HG03108 (cell line): ENCODE results near the gene CNTFR.

Experiments used
- ATAC-seq: cut with Tn5 transposase; IDR thresholded peaks from one replicate; pipeline ENCODE4 v1.9.1; 2021; ENCODE audit warnings: moderate library complexity; ENCODE audit not compliant: unreplicated experiment

The CNTFR gene

GRCh38 chr9:34572628-34573027 lies 16.9 kb downstream of the CNTFR start:
- no peak for ATAC-seq

DNA sequence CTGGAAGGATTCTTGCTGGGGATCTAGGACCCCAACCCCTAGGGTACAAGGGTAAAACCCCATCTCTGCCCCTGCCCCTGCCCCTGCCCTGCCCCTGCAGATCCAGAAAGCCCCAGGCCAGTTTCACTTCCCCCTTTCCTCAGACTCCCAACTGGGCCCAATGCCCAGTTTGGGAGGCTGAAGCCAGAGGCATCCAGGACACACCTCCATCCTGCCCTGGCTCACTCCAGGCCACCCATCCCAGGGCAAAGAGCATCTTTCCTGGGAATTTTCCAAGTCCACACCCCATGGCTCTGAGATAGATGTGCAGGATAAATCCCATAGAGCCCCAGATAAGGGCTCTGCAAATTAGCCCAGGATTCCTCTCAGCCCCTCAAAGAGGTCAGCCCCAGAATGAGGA lies 17.4 kb downstream of the CNTFR start:
- no peak for ATAC-seq

GRCh38 chr9:34571481-34571810 lies 18.1 kb downstream of the CNTFR start:
- no peak for ATAC-seq

DNA sequence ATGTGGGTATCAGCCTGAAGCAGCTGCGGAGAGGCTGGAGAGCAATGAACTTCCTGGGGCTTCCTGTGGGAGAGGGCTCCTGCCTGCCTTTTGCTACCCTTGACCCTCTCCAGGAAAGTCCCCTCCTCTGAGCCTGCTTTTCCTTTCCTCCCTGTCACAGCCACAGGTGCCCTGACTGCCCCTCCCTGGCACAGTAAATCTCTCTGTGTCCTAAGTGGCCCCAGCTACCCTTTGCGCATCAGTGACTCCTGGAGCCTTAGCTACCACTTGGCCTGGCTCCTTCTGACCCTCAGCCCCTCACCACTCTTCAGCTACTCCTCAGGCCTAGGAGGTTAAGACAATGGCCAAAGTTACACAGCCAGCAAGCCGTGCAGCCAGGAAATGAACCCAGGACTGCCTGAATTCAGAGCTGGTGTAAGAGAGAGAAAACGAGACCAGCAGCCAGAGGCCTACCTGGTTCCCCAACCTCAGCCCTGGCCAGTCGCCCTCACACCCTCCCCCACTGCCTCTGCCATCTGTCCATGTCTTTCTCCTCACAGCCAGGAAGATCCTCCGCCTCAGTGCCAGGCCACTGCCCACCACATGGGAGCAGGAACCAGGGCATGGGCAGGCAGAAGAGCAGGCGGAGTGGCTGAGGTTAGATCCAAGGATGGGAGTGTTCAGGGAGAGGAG lies 18.6 kb downstream of the CNTFR start:
- no peak for ATAC-seq

DNA sequence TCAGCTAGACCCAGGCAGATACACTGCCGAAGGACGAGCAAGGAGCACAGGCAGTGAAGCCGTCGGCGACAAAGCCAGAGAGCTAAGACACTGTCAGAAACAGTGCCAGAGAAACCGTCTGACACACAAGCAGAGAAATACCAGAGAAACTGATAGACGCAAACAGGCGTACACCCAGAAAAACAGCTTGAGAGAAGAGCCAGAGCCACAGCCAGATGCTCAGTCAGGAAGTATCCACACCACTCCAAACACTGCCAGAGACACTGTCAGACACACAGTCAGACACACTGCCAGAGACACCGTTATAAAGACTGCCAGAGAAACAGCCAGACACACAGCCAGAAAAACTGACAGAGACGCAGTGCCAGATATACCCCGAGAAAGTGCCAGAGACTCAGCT lies 19.1 kb downstream of the CNTFR start:
- ATAC-seq, result no peak

DNA sequence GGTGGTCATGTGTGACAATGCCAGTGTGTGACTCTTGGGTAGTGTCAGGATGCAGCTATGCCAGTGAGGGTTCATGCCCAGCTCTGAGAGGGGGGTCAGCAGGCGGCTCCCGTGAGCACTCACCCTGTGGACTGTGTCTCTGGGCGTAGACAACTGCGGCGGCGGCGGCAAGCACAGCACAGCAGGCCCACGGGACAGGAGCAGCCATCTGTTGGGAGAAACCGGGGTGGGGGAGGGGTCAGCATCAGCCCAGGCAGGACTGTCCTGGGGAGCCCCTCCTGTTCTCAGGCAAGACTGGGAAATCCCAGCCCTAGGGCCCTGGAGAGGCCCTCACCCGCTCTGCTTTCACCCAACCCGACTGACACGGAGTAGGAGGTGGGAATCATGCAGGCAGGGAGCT lies 20.8 kb downstream of the CNTFR start:
- ATAC-seq, result no peak

DNA sequence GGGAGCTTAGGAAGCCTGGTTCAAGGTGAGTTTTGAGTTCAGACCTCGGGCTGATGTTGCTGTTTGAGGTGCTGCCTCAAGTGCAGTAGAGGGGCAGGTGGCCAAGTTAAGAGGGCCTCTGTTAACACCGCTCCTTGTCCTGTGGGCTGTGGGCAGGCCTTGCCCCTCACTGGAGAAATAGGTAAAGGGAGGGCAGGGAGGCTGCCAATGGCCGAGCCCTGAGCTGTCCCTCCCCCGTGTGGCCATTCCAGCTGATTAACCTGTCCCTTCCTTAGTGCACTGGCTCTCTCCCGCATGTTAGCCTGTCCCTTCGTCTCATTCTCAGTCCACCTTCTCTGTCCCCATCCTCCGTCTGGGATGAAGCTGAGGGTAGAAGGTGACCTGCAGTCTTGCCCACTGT lies 21.4 kb downstream of the CNTFR start:
- no peak for ATAC-seq

GRCh38 chr9:34566972-34567371 lies 22.6 kb downstream of the CNTFR start:
- ATAC-seq, result no peak

DNA sequence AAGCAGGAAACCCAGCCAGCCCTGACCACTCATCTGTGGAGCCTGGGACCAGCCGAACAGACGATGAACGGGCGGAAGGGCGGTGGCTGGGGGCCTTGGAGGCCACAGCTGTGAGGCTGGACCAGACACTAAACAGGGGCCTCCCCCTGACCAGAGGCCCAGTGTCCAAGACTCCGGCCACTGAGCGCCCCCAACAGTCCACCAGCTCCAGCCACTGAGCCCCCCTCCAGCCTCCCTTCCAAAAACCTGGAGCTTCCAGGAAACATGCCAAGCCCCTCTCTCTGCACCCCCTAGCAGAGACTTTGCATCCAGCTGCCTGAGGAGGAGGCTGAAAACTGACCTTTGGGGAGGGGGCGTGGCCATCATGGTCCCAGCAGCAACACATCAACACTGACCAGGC lies 23.2 kb downstream of the CNTFR start:
- ATAC-seq, result no peak

- ATAC-seq, result no peak
These were observed 23.7 kb downstream of the CNTFR start for GRCh38 chr9:34565856-34566255.

GRCh38 chr9:34564617-34565016 lies 24.9 kb downstream of the CNTFR start:
- ATAC-seq, result no peak

DNA sequence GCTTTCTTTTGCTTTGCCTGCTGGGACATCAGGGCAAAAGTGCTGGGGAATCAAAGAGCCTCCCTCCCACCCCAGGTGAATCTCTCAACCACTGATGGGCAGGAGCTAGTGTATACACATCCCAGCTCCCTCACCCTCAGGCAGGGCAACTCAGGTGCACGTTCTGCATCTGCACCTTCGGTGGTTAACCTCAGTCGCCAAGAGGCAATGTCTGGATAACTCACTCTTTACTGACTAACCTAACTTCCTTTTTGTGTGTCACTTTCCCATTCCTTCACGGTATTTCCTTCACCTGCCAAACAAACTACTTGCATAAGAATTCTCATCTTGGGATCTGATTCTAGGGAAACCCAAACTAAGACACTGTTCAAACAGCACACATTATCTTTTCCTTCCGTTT lies 26.3 kb downstream of the CNTFR start:
- ATAC-seq, result no peak

- ATAC-seq, result no peak
These were observed 27.3 kb downstream of the CNTFR start for GRCh38 chr9:34562135-34562745.

DNA sequence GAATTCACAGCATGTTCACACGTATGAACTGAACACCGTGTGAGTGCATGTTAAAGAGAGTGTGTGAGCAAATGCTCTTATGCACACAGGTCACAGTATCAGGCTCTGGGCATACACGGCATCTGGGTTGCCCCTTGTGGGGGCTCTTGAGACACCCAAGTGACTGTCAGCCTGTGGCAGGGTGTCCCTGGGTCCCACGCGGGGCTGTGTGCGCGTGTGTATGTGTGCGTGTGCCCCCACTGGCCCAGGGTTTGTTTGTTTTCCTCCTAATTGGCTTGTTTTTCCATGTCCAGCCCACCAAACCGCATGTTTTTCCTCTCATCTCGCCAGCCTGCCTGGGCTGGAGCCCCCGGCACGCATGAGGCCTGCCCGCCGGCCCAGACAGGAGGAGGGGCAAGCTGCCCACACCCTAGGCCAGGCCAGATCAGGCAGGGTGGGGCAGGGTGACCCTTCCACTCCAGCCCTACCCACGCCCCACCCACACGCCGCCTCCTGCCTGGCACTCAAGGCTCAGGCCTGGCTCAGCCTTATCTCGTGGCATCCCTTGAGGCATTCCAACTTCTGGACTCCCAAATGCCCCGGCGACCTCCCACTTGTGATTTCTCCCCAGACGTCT lies 28.8 kb downstream of the CNTFR start:
- ATAC-seq, result no peak

GRCh38 chr9:34559624-34560455 lies 29.7 kb downstream of the CNTFR start:
- no peak for ATAC-seq

DNA sequence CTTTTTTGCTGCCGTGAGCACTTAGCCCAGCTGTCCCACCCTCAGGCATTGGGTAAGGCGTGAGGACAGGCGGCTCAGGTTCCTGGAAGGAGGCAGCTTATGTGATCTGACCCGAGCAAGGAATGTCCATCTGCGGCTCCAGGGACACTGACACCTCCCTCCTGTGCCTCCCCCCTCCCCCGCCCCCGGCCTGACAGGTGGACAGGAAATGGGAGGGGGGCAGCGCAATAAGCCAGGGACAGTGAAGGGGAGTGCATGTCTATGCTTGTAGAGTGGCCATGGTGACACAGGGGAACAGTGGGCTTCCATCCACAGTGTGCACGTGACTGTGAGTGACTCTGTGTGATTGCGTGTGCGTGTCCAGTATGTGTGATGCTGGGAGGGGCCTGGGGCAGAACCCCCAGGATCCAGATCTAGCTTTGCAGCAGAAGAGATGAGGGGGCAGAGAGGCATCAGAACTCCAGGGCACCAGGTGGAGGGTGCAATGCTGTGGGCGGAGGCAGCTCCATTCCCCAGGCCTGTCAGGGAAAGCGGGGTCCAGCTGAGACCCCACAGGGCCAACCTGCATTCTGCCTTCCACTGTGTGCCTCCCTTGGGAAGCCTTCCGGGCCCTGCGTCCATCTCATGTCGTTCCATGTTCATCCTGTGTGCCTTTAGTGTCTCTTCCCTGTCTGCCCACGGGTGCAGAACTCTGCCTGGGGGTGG lies 30.5 kb downstream of the CNTFR start:
- ATAC-seq, result no peak

DNA sequence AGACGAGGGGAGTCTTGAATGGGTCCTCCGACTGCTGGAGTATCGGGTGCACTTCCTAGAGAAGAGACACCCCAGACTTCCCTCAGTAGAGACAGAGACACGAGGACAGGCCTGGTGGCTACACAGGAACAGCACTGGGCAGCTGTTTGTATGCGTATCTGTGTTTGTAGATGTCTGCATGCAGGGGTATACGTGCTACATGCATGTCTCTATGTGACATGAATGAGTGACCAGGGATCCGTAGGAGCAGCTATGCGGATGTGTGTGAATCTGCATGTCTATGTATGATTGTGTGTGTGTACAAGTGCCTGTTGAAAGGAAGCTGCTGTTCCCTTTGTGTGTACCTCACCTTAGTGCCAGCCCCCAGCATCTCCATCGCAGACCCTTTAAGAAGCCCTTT lies 31.2 kb downstream of the CNTFR start:
- no peak for ATAC-seq

GRCh38 chr9:34557426-34558321 lies 31.9 kb downstream of the CNTFR start:
- ATAC-seq, result no peak

- no peak for ATAC-seq
These were observed 32.6 kb downstream of the CNTFR start for GRCh38 chr9:34556949-34557348.

GRCh38 chr9:34555936-34556525 lies 33.5 kb downstream of the CNTFR start:
- ATAC-seq, result no peak
